NT2/D1 (cell line): ENCODE data around the gene SDS.

Experiments
- SUZ12 ChIP-seq: IDR thresholded peaks from 2 replicates; pipeline ENCODE4 v1.6.1; 2011; ENCODE audit not compliant: insufficient read length, insufficient read depth; ENCODE audit errors: extremely low read depth
- ZNF274 ChIP-seq: IDR thresholded peaks from 2 replicates; pipeline ENCODE4 v1.6.1; 2011; ENCODE audit warnings: mild to moderate bottlenecking, low read depth, low read length

DNA sequence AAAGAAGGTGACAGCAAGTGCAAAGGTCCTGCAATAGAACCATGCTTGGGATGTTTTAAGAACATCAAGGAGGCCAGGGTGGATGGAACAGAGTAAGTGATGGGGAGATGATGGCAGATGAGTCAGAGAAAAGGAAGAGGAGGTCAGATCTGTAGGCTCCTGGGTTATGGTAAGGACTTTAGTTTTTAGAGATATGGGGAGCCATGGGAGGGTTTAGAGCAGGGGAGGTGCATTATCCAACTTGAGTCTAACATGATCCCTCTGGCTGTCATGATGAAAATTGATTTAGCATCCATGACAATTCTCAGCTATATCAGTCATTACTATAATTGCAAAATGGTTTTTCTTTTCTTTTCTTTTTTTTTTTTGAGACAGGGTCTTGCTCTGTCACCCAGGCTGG lies 52.6 kb downstream of the SDS start:
- TF ChIP-seq SUZ12 (no peak), ZNF274 (no peak)
